Peyer's patch (tissue), 4 donors: Measurements from ENCODE around the gene MAP4K5. TPM values are rescaled to one million over a fixed set of nuclear protein-coding genes. Genes with fewer than 3 reads are reported as not detected.

Source experiments
- DNase-seq, 3 donors: peaks; one replicate each; pipeline ENCODE4 v3.0.0-alpha.2; 2017 to 2019
- H3K27ac ChIP-seq, 4 donors: fragments of 200-600 bp; sonication (generic); one replicate each; pipeline ENCODE4 v1.5.1; 2016 to 2019
- H3K27me3 ChIP-seq, 2 donors: fragments of 200-600 bp; sonication (generic); one replicate each; pipeline ENCODE4 v1.5.1; 2019
- H3K36me3 ChIP-seq, 3 donors: fragments of 200-600 bp; sonication (generic); one replicate each; pipeline ENCODE4 v1.5.1; 2016 to 2019
- H3K4me1 ChIP-seq, 4 donors: fragments of 200-600 bp; sonication (generic); one replicate each; pipeline ENCODE4 v1.5.1; 2016 to 2019
- H3K4me3 ChIP-seq, 4 donors: fragments of 200-600 bp; sonication (generic); 1 replicate in 3 of 4; 2 replicates in 1 of 4; pipeline ENCODE4 v1.5.1; 2016 to 2019; ENCODE audit warnings: mild to moderate bottlenecking in 1 of 4
- H3K9me3 ChIP-seq, 4 donors: fragments of 200-600 bp; sonication (generic); one replicate each; pipeline ENCODE4 v1.5.1; 2016 to 2019; ENCODE audit warnings: mild to moderate bottlenecking in 1 of 4
- CTCF ChIP-seq, 6 experiments: fragments of 450-650 bp in 4 of 6; fragments of 200-600 bp in 2 of 6; sonication (generic) in 1 of 6; IDR thresholded peaks; one replicate each; pipeline ENCODE4 v1.5.1; 2017 to 2019; ENCODE audit warnings: antibody characterized with exemption in 6 of 6, mild to moderate bottlenecking in 3 of 6, moderate library complexity in 1 of 6
- POLR2A ChIP-seq, 2 donors: fragments of 450-650 bp; IDR thresholded peaks; one replicate each; pipeline ENCODE4 v1.5.1; 2017; ENCODE audit warnings: antibody characterized with exemption in 2 of 2, mild to moderate bottlenecking in 2 of 2, moderate library complexity in 2 of 2
- total RNA-seq, 4 donors: library from RNA; depleted of rRNA; stranded (reverse); fragments of >200 nt; gene quantifications; one replicate each; pipeline ENCODE4 v1.1.0, GENCODE V29; 2016

Gene MAP4K5
- total RNA-seq, 4 donors from 2014 or later = 47.1 to 123 (median 78.4) TPM

DNA sequence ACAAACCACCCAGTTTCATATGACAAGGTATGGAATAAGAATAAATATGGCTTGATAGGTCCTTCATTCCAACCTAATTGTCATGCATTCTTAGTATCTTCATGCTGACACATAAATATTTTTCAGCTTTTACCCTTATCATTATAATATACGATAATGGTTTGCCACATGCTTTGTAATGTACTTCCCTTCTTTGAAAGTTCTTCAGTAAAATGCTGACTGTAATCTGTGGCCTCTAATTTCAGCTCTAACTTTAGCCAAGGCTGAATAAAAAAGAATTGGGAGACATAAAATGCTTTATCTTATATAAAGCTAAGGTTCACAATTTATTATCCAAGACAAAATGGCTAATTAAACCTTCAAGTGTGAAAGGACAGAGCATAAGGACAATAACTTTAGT, 2.6 kb upstream of the MAP4K5 start:
- TF ChIP-seq POLR2A (IDR thresholded peaks at IDR 0.05) (no peak), CTCF (IDR thresholded peaks at IDR 0.05) (no peak)

DNA sequence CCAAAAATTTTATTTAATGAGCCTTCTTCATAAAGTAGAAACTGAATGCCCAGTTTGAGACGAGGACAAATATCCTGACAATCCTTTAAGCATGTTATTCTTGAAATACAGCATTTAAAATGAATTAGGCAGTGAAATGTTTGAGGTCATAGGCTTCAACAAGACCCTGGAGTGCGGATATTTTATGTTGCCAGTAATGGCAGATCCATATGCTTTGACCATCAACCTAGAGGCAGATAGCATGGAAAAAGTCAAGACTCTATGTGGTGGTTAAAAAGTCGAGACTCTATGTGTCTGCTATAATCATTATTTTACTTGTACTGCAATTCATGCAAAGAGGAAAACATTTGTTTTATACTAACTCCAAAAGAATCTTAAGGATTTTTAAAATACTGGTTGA, 2.0 kb upstream of the MAP4K5 start:
- DNase-seq = no peak
- Histone ChIP-seq H3K4me3 (no peak overlapping the region), H3K27ac (no peak overlapping the region), H3K36me3 (no peaks in the 10 kb centered on the region), H3K9me3 (no peaks in the 10 kb centered on the region), H3K4me1 (peaks cover 0 to 20% (median 7%) of the 10 kb centered on the region in 4 donors), H3K27me3 (no peaks in the 10 kb centered on the region)
- TF ChIP-seq POLR2A (IDR thresholded peaks at IDR 0.05) (no peak), CTCF (IDR thresholded peaks at IDR 0.05) (no peak)

More for the DNA sequence above, 2.6 kb upstream of the MAP4K5 start:
- H3K36me3 ChIP-seq = no peaks in the 10 kb centered on the region
- no peaks in the 10 kb centered on the region for H3K9me3 ChIP-seq
- H3K4me3 ChIP-seq = no peak overlapping the region
- H3K27me3 ChIP-seq = no peaks in the 10 kb centered on the region
- no peak for DNase-seq
- peaks cover 0 to 15% (median 7%) of the 10 kb centered on the region in 4 donors for H3K4me1 ChIP-seq
- H3K27ac ChIP-seq = no peak overlapping the region

DNA sequence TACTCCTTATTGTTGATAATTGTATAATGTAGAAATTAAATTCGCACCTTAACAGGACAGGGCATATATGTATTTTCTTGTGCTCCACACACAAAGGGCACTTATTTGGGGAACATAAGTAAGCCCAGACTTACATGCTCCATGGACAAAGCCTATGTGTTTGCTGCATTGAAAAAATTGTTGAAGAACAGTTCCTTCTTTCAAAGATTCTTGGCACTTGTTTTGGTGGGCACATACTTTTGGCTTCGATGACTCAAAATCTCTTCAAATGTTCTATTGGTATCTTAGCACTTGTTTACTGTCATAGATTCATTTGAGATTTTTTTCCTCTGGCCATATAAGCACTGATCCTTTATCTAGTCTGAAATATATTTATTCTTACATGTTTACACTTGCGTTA, 1.4 kb upstream of the MAP4K5 start:
- no peak for DNase-seq
- peak overlapping the region in 1 of 4 donors; percentile 92 for H3K27ac ChIP-seq
- peak overlapping the region in 3 of 4 donors; percentile 76 to 85 (median 82) for H3K4me3 ChIP-seq
- no peaks in the 10 kb centered on the region for H3K27me3 ChIP-seq
- no peaks in the 10 kb centered on the region for H3K9me3 ChIP-seq
- peaks cover 0 to 26% (median 7%) of the 10 kb centered on the region in 4 donors for H3K4me1 ChIP-seq
- TF ChIP-seq CTCF (IDR thresholded peaks at IDR 0.05) (no peak), POLR2A (IDR thresholded peaks at IDR 0.05) (no peak)
- H3K36me3 ChIP-seq = no peaks in the 10 kb centered on the region

- peak overlapping the region; percentile 76 to 86 (median 84) for H3K4me3 ChIP-seq
- peaks cover 0 to 31% (median 7%) of the 10 kb centered on the region in 4 donors for H3K4me1 ChIP-seq
- H3K36me3 ChIP-seq = no peaks in the 10 kb centered on the region
- DNase-seq = no peak
- no peaks in the 10 kb centered on the region for H3K9me3 ChIP-seq
- TF ChIP-seq CTCF (IDR thresholded peaks at IDR 0.05) (peak in 1 of 6 experiments; percentile 32), POLR2A (IDR thresholded peaks at IDR 0.05) (no peak)
- H3K27ac ChIP-seq = peak overlapping the region; percentile 91 to 96 (median 94)
- no peaks in the 10 kb centered on the region for H3K27me3 ChIP-seq
These were observed 904 bp upstream of the MAP4K5 start for GRCh38 chr14:50533241-50533705.

- Histone ChIP-seq H3K27ac (peak overlapping the region; percentile 91 to 96 (median 94)), H3K4me3 (peak overlapping the region; percentile 76 to 86 (median 84)), H3K9me3 (no peaks in the 10 kb centered on the region), H3K36me3 (no peaks in the 10 kb centered on the region), H3K4me1 (peaks cover 0 to 32% (median 7%) of the 10 kb centered on the region in 4 donors), H3K27me3 (no peaks in the 10 kb centered on the region)
- DNase-seq = peak; percentile 45 to 76 (median 73)
- TF ChIP-seq POLR2A (IDR thresholded peaks at IDR 0.05) = no peak
- no peak for TF ChIP-seq CTCF (IDR thresholded peaks at IDR 0.05)
These were observed 521 bp downstream of the MAP4K5 start for GRCh38 chr14:50531595-50532501.
